Panc1 (cell line): Measurements from ENCODE around the gene SARDH. TPM values are rescaled to one million over a fixed set of nuclear protein-coding genes. Genes with fewer than 3 reads are reported as not detected.

Source experiments
- ATAC-seq: fragments of 200-7000 bp; cut with Tn5 transposase; 2 replicates; pipeline ENCODE4 v1.9.1; 2020; ENCODE audit warnings: mild to moderate bottlenecking, moderate library complexity
- BruUV-seq: library from RNA; stranded (reverse); fragments of 400-500 nt; replicated peaks from 2 replicates; lab custom pipeline; 2021; lab: Mats Ljungman, UMichigan
- CTCF ChIA-PET: fragments of 300-600 bp; sonication (Branson Sonifier 250); formaldehyde crosslinking; loops from one replicate; lab custom pipeline; 2022; ENCODE audit warnings: antibody characterized with exemption; lab: Charles Lee
- POLR2A ChIA-PET: fragments of 300-600 bp; sonication (Branson Sonifier 250); formaldehyde crosslinking; loops from one replicate; lab custom pipeline; 2022; ENCODE audit warnings: antibody characterized with exemption; lab: Charles Lee
- DNase-seq: peaks from one replicate; pipeline ENCODE4 v3.0.0-alpha.2; 2010; ENCODE audit warnings: low read depth, low spot score
- H3K27ac ChIP-seq: 2 replicates; pipeline ENCODE4 v1.5.1; 2011; ENCODE audit warnings: mild to moderate bottlenecking, low read length, inconsistent platforms
- H3K27me3 ChIP-seq: fragments of 200-500 bp; sonication (Bioruptor generic); 2 replicates; pipeline ENCODE4 v1.6.0; 2014; ENCODE audit warnings: low read length, inconsistent platforms; ENCODE audit not compliant: control insufficient read depth, insufficient read depth
- H3K36me3 ChIP-seq: fragments of 200-500 bp; sonication (Bioruptor generic); 2 replicates; pipeline ENCODE4 v1.5.1; 2014; ENCODE audit warnings: inconsistent platforms, mild to moderate bottlenecking, low read length, moderate library complexity; ENCODE audit not compliant: control insufficient read depth, insufficient read depth
- H3K4me1 ChIP-seq: 2 replicates; pipeline ENCODE4 v1.5.1; 2011; ENCODE audit warnings: inconsistent platforms, mild to moderate bottlenecking, low read length, moderate library complexity; ENCODE audit not compliant: control insufficient read depth, insufficient read depth
- H3K4me3 ChIP-seq, 2 experiments: 2 replicates each; pipeline ENCODE4 v1.5.1; 2011 to 2012; ENCODE audit warnings: low read depth in 2 of 2, low read length in 2 of 2, mild to moderate bottlenecking in 2 of 2, inconsistent platforms in 1 of 2, moderate library complexity in 1 of 2
- H3K9me3 ChIP-seq: fragments of 200-500 bp; sonication (Bioruptor generic); 2 replicates; pipeline ENCODE4 v1.5.1; 2014; ENCODE audit warnings: low read depth, mild to moderate bottlenecking, inconsistent platforms, low read length, moderate library complexity; ENCODE audit not compliant: control insufficient read depth, insufficient read depth
- CTCF ChIP-seq: fragments of 450-650 bp; IDR thresholded peaks from 2 replicates; pipeline ENCODE4 v1.5.1; 2017; ENCODE audit warnings: mild to moderate bottlenecking
- POLR2AphosphoS5 ChIP-seq: IDR thresholded peaks from 2 replicates; pipeline ENCODE4 v1.6.1; 2012; ENCODE audit warnings: mild to moderate bottlenecking, low read depth, low read length, moderate library complexity
- REST ChIP-seq, 2 experiments: IDR thresholded peaks; 2 replicates each; pipeline ENCODE4 v1.6.1; 2011 to 2012; ENCODE audit warnings: low read depth in 2 of 2, control low read depth in 1 of 2, low read length in 1 of 2, mild to moderate bottlenecking in 1 of 2, moderate library complexity in 1 of 2; ENCODE audit not compliant: insufficient read depth in 1 of 2
- SIN3A ChIP-seq: IDR thresholded peaks from 2 replicates; pipeline ENCODE4 v1.6.1; 2012; ENCODE audit warnings: low read depth, mild to moderate bottlenecking, low read length, moderate library complexity, borderline replicate concordance; ENCODE audit not compliant: insufficient read depth
- TCF7L2 ChIP-seq: IDR thresholded peaks from 2 replicates; pipeline ENCODE4 v1.6.1; 2011; ENCODE audit warnings: mild to moderate bottlenecking, low read depth, low read length, inconsistent platforms
- in situ Hi-C: cut with HindIII; loops from 2 replicates; pipeline ENCODE4 v1.10.0; 2016; ENCODE audit warnings: low sequenced_read_pairs, low pct_unique_long_range_greater_than_20kb
- intact Hi-C: fragments of 100-400 bp; cut with micrococcal nuclease; formaldehyde crosslinking; loops from one replicate; pipeline ENCODE4 v1.10.0; 2022; ENCODE audit not compliant: unreplicated experiment
- total RNA-seq: library from RNA; stranded (reverse); gene quantifications from one replicate; pipeline ENCODE4 v1.2.1, GENCODE V29; 2021; ENCODE audit not compliant: unreplicated experiment

The SARDH gene
- total RNA-seq, 1 experiment from 2014 or later: 0.13 TPM

GRCh38 chr9:133693703-133694529, 44.2 kb downstream of the SARDH start:
- TF ChIP-seq REST (IDR thresholded peaks at IDR 0.05; ENCODE audit: insufficient read depth in 1 of 2, low read depth in 2 of 2, low read length in 1 of 2) (no peak), POLR2AphosphoS5 (no peak), TCF7L2 (no peak), SIN3A (no peak), CTCF (no peak)
- ChIA-PET CTCF (no interaction called here), POLR2A (no interaction called here)
- ATAC-seq (no peak), DNase-seq (no peak)
- Histone ChIP-seq H3K4me1 (no peaks in the 10 kb centered on the region), H3K36me3 (no peaks in the 10 kb centered on the region), H3K9me3 (no peaks in the 10 kb centered on the region), H3K27me3 (0 out of 2 replicates have a peak, but pooled peaks cover 2% of the 10 kb centered on the region), H3K27ac (no peak overlapping the region), H3K4me3 (no peak overlapping the region)
- intact Hi-C loops (no loop called here), in situ Hi-C loops (no loop called here)
- BruUV-seq: no TSS peak

GRCh38 chr9:133693116-133693515, 45.0 kb downstream of the SARDH start:
- ChIA-PET POLR2A (no interaction called here), CTCF (no interaction called here)
- no peak for DNase-seq
- Histone ChIP-seq H3K36me3 (no peaks in the 10 kb centered on the region), H3K9me3 (no peaks in the 10 kb centered on the region), H3K4me3 (no peak overlapping the region), H3K4me1 (no peaks in the 10 kb centered on the region), H3K27me3 (0 out of 2 replicates have a peak, but pooled peaks cover 2% of the 10 kb centered on the region), H3K27ac (no peak overlapping the region)
- BruUV-seq: no TSS peak
- TF ChIP-seq TCF7L2: no peak
- TF ChIP-seq SIN3A: no peak
- TF ChIP-seq POLR2AphosphoS5: no peak
- TF ChIP-seq REST (IDR thresholded peaks at IDR 0.05; ENCODE audit: insufficient read depth in 1 of 2, low read depth in 2 of 2, low read length in 1 of 2): no peak
- no peak for TF ChIP-seq CTCF
- in situ Hi-C loops (no loop called here), intact Hi-C loops (no loop called here)
- ATAC-seq: no peak
